Liver (tissue), 9 donors: ENCODE data around the gene UBE2Q2. TPM values are rescaled to one million over a fixed set of nuclear protein-coding genes. Genes with fewer than 3 reads are reported as not detected.

Experiments used
- DNase-seq: peaks from one replicate; pipeline ENCODE4 v3.0.0-alpha.2; 2017; ENCODE audit warnings: low spot score
- H3K27ac ChIP-seq, 2 donors: one replicate each; pipeline ENCODE4 v1.7.0; 2013; ENCODE audit warnings: inconsistent platforms in 2 of 2, low read length in 2 of 2, control low read depth in 1 of 2, low read depth in 1 of 2, mild to moderate bottlenecking in 1 of 2
- H3K27me3 ChIP-seq, 4 donors: one replicate each; pipeline versions ENCODE4 v1.6.1 to v1.7.0; 2013; ENCODE audit warnings: low read length in 3 of 4, inconsistent platforms in 1 of 4, mild to moderate bottlenecking in 1 of 4, moderate library complexity in 1 of 4; ENCODE audit not compliant: control insufficient read depth in 4 of 4, insufficient read depth in 4 of 4
- H3K36me3 ChIP-seq, 4 donors: one replicate each; pipeline versions ENCODE4 v1.6.1 to v1.7.0; 2013; ENCODE audit warnings: low read length in 3 of 4, mild to moderate bottlenecking in 3 of 4, low read depth in 1 of 4, moderate library complexity in 1 of 4; ENCODE audit not compliant: control insufficient read depth in 4 of 4, insufficient read depth in 3 of 4
- H3K4me1 ChIP-seq, 4 donors: one replicate each; pipeline versions ENCODE4 v1.6.1 to v1.7.0; 2013; ENCODE audit warnings: low read length in 3 of 4, mild to moderate bottlenecking in 3 of 4, moderate library complexity in 1 of 4; ENCODE audit not compliant: control insufficient read depth in 4 of 4, insufficient read depth in 4 of 4
- H3K4me3 ChIP-seq, 3 donors: one replicate each; pipeline versions ENCODE4 v1.6.1 to v1.7.0; 2013; ENCODE audit warnings: low read length in 3 of 3, control low read depth in 1 of 3, low read depth in 1 of 3, mild to moderate bottlenecking in 1 of 3
- H3K9ac ChIP-seq, 2 donors: one replicate each; pipeline ENCODE4 v1.7.0; 2013; ENCODE audit warnings: low read length in 2 of 2, mild to moderate bottlenecking in 2 of 2, moderate library complexity in 2 of 2, control low read depth in 1 of 2, low read depth in 1 of 2
- H3K9me3 ChIP-seq, 4 donors: one replicate each; pipeline versions ENCODE4 v1.6.1 to v1.7.0; 2013; ENCODE audit warnings: low read length in 3 of 4; ENCODE audit not compliant: control insufficient read depth in 4 of 4
- ATF3 ChIP-seq: IDR thresholded peaks from 2 replicates; pipeline ENCODE4 v1.6.1; 2016; ENCODE audit warnings: antibody characterized with exemption
- EGR1 ChIP-seq, 2 donors: IDR thresholded peaks; 2 replicates each; pipeline ENCODE4 v1.6.1; 2016 to 2018; ENCODE audit warnings: antibody characterized with exemption in 2 of 2, low read depth in 2 of 2
- FOXA1 ChIP-seq: IDR thresholded peaks from 2 replicates; pipeline ENCODE4 v1.6.1; 2016; ENCODE audit warnings: antibody characterized with exemption
- FOXA2 ChIP-seq: IDR thresholded peaks from 2 replicates; pipeline ENCODE4 v1.6.1; 2016; ENCODE audit warnings: antibody characterized with exemption
- GABPA ChIP-seq, 2 donors: IDR thresholded peaks in 1 of 2; conservative IDR thresholded peaks in 1 of 2; 2 replicates each; pipeline ENCODE4 v1.6.1; 2016; ENCODE audit warnings: antibody characterized with exemption in 2 of 2, mild to moderate bottlenecking in 1 of 2, moderate library complexity in 1 of 2
- JUND ChIP-seq, 2 donors: IDR thresholded peaks; 2 replicates each; pipeline ENCODE4 v1.6.1; 2016; ENCODE audit warnings: antibody characterized with exemption in 2 of 2
- NR2F2 ChIP-seq: IDR thresholded peaks from 2 replicates; pipeline ENCODE4 v1.6.1; 2016; ENCODE audit warnings: antibody characterized with exemption
- RAD21 ChIP-seq, 2 donors: IDR thresholded peaks; 2 replicates each; pipeline ENCODE4 v1.6.1; 2016; ENCODE audit warnings: antibody characterized with exemption in 2 of 2, mild to moderate bottlenecking in 2 of 2
- REST ChIP-seq: IDR thresholded peaks from 2 replicates; pipeline ENCODE4 v1.6.1; 2016; ENCODE audit warnings: antibody characterized with exemption, mild to moderate bottlenecking
- RXRA ChIP-seq, 2 donors: IDR thresholded peaks; 2 replicates each; pipeline ENCODE4 v1.6.1; 2017 to 2018; ENCODE audit warnings: antibody characterized with exemption in 2 of 2, mild to moderate bottlenecking in 1 of 2
- SP1 ChIP-seq: IDR thresholded peaks from 2 replicates; pipeline ENCODE4 v1.6.1; 2018; ENCODE audit warnings: antibody characterized with exemption, mild to moderate bottlenecking
- YY1 ChIP-seq: IDR thresholded peaks from 2 replicates; pipeline ENCODE4 v1.6.1; 2016; ENCODE audit warnings: antibody characterized with exemption, mild to moderate bottlenecking
- ZBTB33 ChIP-seq: IDR thresholded peaks from 2 replicates; pipeline ENCODE4 v1.6.1; 2016; ENCODE audit warnings: antibody characterized with exemption
- WGBS: extraction: QIAGEN DNeasy Blood & Tissue Kit; methylation state at CpG from one replicate; pipeline ENCODE4 v1.1.7; 2013; 5-methylcytosine and 5-hydroxymethylcytosine counted together
- polyA plus RNA-seq, 2 donors: library from polyadenylated mRNA; stranded (reverse) in 1 of 2; unstranded in 1 of 2; fragments of 200-250 nt in 1 of 2; fragments of >200 nt in 1 of 2; fragmentation: Nextera tagmentation in 1 of 2; extraction: Ambion mirVana in 1 of 2; gene quantifications; one replicate each; pipeline versions ENCODE4 v1.2.1 to v1.2.3, GENCODE V29; 2013 to 2015
- total RNA-seq, 2 donors: library from RNA; depleted of rRNA; stranded (reverse); fragments of >200 nt; gene quantifications; one replicate each; pipeline ENCODE4 v1.2.3, GENCODE V29; 2014
- donor health status: healthy.
- donor health status: healthy.
- donor health status: healthy.
- donor health status: healthy.
- donor health status: healthy.

Gene UBE2Q2
- total and polyA plus RNA-seq, 4 donors = 2.4 to 14.4 (median 5.2) TPM

GRCh38 chr15:75872403-75872990 lies 29.2 kb downstream of the UBE2Q2 start:
- Histone ChIP-seq H3K27ac (no peak overlapping the region), H3K36me3 (peaks cover 0 to 5% (median 0%) of the 10 kb centered on the region in 4 donors), H3K4me3 (no peak overlapping the region), H3K4me1 (no peaks in the 10 kb centered on the region), H3K9ac (no peak overlapping the region), H3K9me3 (no peaks in the 10 kb centered on the region), H3K27me3 (no peaks in the 10 kb centered on the region)
- DNase-seq = no peak
- TF ChIP-seq JUND (IDR thresholded peaks at IDR 0.05) = no peak
- no peak for TF ChIP-seq FOXA2
- TF ChIP-seq REST = no peak
- no peak for TF ChIP-seq ATF3
- TF ChIP-seq ZBTB33 = no peak
- no peak for TF ChIP-seq SP1
- TF ChIP-seq YY1 = no peak
- WGBS = 89% methylated on average over 4 of the region's 4 CpGs

GRCh38 chr15:75884041-75884440 lies 40.8 kb downstream of the UBE2Q2 start:
- Histone ChIP-seq H3K9ac (no peak overlapping the region), H3K36me3 (no peaks in the 10 kb centered on the region), H3K27ac (no peak overlapping the region), H3K9me3 (no peaks in the 10 kb centered on the region), H3K27me3 (no peaks in the 10 kb centered on the region), H3K4me3 (no peak overlapping the region), H3K4me1 (peaks cover 0 to 11% (median 4%) of the 10 kb centered on the region in 4 donors)
- DNase-seq = no peak
- TF ChIP-seq JUND (IDR thresholded peaks at IDR 0.05) (no peak), RAD21 (IDR thresholded peaks at IDR 0.05) (no peak), REST (no peak), YY1 (no peak), FOXA1 (no peak), EGR1 (IDR thresholded peaks at IDR 0.05; ENCODE audit: low read depth in 2 of 2) (no peak), RXRA (IDR thresholded peaks at IDR 0.05) (no peak), ATF3 (no peak), GABPA (IDR thresholded peaks at IDR 0.05 in 1 of 2, conservative IDR thresholded peaks at IDR 0.05 in 1 of 2) (no peak), NR2F2 (no peak)
- WGBS = 91% methylated on average over 1 of the region's 1 CpG
